K562 (cell line): Measurements from ENCODE around the gene SLC27A4. TPM values are rescaled to one million over a fixed set of nuclear protein-coding genes. Genes with fewer than 3 reads are reported as not detected.

Source experiments
- CEBPZ ChIP-seq: fragments of 150-350 bp; IDR thresholded peaks from 2 replicates; pipeline ENCODE4 v1.6.1; 2014; ENCODE audit warnings: low read depth, mild to moderate bottlenecking, low read length, borderline replicate concordance
- CXXC5 ChIP-seq: fragments of 250-450 bp; sonication (Bioruptor Pico); IDR thresholded peaks from 2 replicates; pipeline ENCODE4 v1.8.0; 2022; ENCODE audit warnings: inconsistent platforms, mild to moderate bottlenecking, moderate library complexity
- DIDO1 ChIP-seq: fragments of 450-650 bp; IDR thresholded peaks from 2 replicates; pipeline ENCODE4 v1.6.1; 2016; ENCODE audit warnings: low read depth, missing biosample characterization, missing genetic modification characterization
- GTF2F1 ChIP-seq: IDR thresholded peaks from 2 replicates; pipeline ENCODE4 v1.6.1; 2011; ENCODE audit warnings: low read depth, low read length, improper control_type of control experiment
- SIX5 ChIP-seq, 2 experiments: IDR thresholded peaks; 2 replicates each; pipeline ENCODE4 v1.6.1; 2011; ENCODE audit warnings: low read length in 2 of 2, borderline replicate concordance in 1 of 2, low read depth in 1 of 2, mild to moderate bottlenecking in 1 of 2, moderate library complexity in 1 of 2; ENCODE audit not compliant: insufficient read depth in 1 of 2
- SMAD4 ChIP-seq: fragments of 250-450 bp; sonication (Bioruptor Pico); conservative IDR thresholded peaks from 2 replicates; pipeline ENCODE4 v1.8.0; 2021; ENCODE audit warnings: inconsistent platforms, mild to moderate bottlenecking, moderate library complexity
- SPI1 ChIP-seq: IDR thresholded peaks from 2 replicates; pipeline ENCODE4 v1.6.1; 2011; ENCODE audit warnings: low read depth, low read length, control low read depth, borderline replicate concordance
- STAT6 ChIP-seq: sonication (generic); formaldehyde crosslinking; IDR thresholded peaks from 2 replicates; pipeline ENCODE4 v1.8.1; 2023; ENCODE audit warnings: mild to moderate bottlenecking, missing genetic modification reagents
- TBL1XR1 ChIP-seq, 2 experiments: IDR thresholded peaks; 2 replicates each; pipeline ENCODE4 v1.6.1; 2012; ENCODE audit warnings: improper control_type of control experiment in 2 of 2, low read length in 2 of 2, mild to moderate bottlenecking in 1 of 2
- ZBTB11 ChIP-seq, 3 experiments: fragments of 200-800 bp in 1 of 3; fragments of 250-450 bp in 1 of 3; fragments of 450-650 bp in 1 of 3; sonication (Bioruptor Pico) in 1 of 3; sonication (Bioruptor generic) in 1 of 3; formaldehyde crosslinking in 1 of 3; IDR thresholded peaks; 2 replicates each; pipeline versions ENCODE4 v1.6.1 to v1.8.0; 2016 to 2022; ENCODE audit warnings: mild to moderate bottlenecking in 2 of 3, missing genetic modification characterization in 2 of 3, missing compliant biosample characterization in 1 of 3, moderate library complexity in 1 of 3
- ZNF134 ChIP-seq: fragments of 250-450 bp; sonication (Bioruptor Pico); conservative IDR thresholded peaks from 2 replicates; pipeline ENCODE4 v1.4.0; 2020
- ZNF41 ChIP-seq: fragments of 250-450 bp; sonication (Bioruptor Pico); conservative IDR thresholded peaks from 2 replicates; pipeline ENCODE4 v1.4.0; 2020; ENCODE audit warnings: mild to moderate bottlenecking
- ZNF583 ChIP-seq: fragments of 250-450 bp; sonication (Bioruptor Pico); IDR thresholded peaks from 2 replicates; pipeline ENCODE4 v1.4.0; 2020
- ZNF766 ChIP-seq: fragments of 200-800 bp; sonication (Bioruptor generic); conservative IDR thresholded peaks from 2 replicates; pipeline ENCODE4 v1.6.1; 2016; ENCODE audit warnings: missing genetic modification characterization, missing compliant biosample characterization
- polyA plus RNA-seq, 8 experiments: library from polyadenylated mRNA; depleted of rRNA in 4 of 8; stranded (reverse) in 5 of 8; unstranded in 3 of 8; fragments of >200 nt; fragmentation: Nextera tagmentation in 2 of 8; fragmentation: Illumina TruSeq in 1 of 8; extraction: Ambion mirVana in 2 of 8; extraction: Trizol in 1 of 8; gene quantifications; 2 replicates each; pipeline versions ENCODE4 v1.2.1 to v1.2.3, GENCODE V29; 2011 to 2014; ENCODE audit warnings: inconsistent platforms in 1 of 8, missing spikeins in 1 of 8
- total RNA-seq, 7 experiments: library from RNA; depleted of rRNA in 6 of 7; stranded (reverse); fragments of >200 nt in 6 of 7; fragmentation: Illumina TruSeq in 2 of 7; extraction: Trizol in 2 of 7; gene quantifications; 2 replicates each; pipeline versions ENCODE4 v1.2.1 to v1.2.3, GENCODE V29; 2011 to 2021; ENCODE audit warnings: low replicate concordance in 1 of 7

The SLC27A4 gene
- total and polyA plus RNA-seq, 9 of the 15 experiments (the other 6 are each of a cell fraction or from before 2014, with no cell fraction given): 0.25 to 35.7 (median 14.0) TPM

GRCh38 chr9:128322404-128323211 is 17.7 kb upstream of the SLC27A4 start, which contains the start of the genes COQ4 and TRUB2 (continued):
- TF ChIP-seq CEBPZ: 0 out of 2 replicates have a peak, but pooled peaks have one; percentile 44
- TF ChIP-seq SPI1: peak; percentile 67
- peak; percentile 92 for TF ChIP-seq SMAD4 (CRISPR knock-in tag)
- peak; percentile 100 for TF ChIP-seq DIDO1 (tag)
- TF ChIP-seq ZNF134 (CRISPR knock-in tag): peak; percentile 68
- TF ChIP-seq STAT6 (CRISPR knock-in tag): peak; percentile 99
- peak; percentile 100 for TF ChIP-seq CXXC5 (CRISPR knock-in tag)
- TF ChIP-seq ZNF583: peak; percentile 85; the same call in 1 of the 2 replicates
- peak in 2 of 3 experiments; percentile 99; a peak in 4 of 6 replicates for TF ChIP-seq ZBTB11 (CRISPR knock-in tag; IDR thresholded peaks at IDR 0.05)
- no peak for TF ChIP-seq ZNF766 (CRISPR knock-in tag)
- TF ChIP-seq TBL1XR1 (IDR thresholded peaks at IDR 0.05; ENCODE audit: low read length in 2 of 2): peak; percentile 78 to 88; a peak in 3 of 4 replicates
- TF ChIP-seq SIX5 (IDR thresholded peaks at IDR 0.05; ENCODE audit: borderline replicate concordance in 1 of 2, insufficient read depth in 1 of 2, low read depth in 1 of 2, low read length in 2 of 2): peak in 1 of 2 experiments; percentile 90; a peak in 2 of 4 replicates
- TF ChIP-seq ZNF41 (CRISPR knock-in tag): peak; percentile 77
- TF ChIP-seq GTF2F1: peak; percentile 90
